Suprapubic skin (tissue), 4 donors: Measurements from ENCODE around the gene AQP9. TPM values are rescaled to one million over a fixed set of nuclear protein-coding genes. Genes with fewer than 3 reads are reported as not detected.
A peak's percentile ranks its signal among the peaks of the same experiment; 100 is the strongest.

Source experiments
- DNase-seq, 2 donors: peaks; one replicate each; pipeline ENCODE4 v3.0.0-alpha.2; 2019; ENCODE audit warnings: low spot score in 2 of 2
- H3K27ac ChIP-seq: fragments of 200-600 bp; sonication (generic); one replicate; pipeline ENCODE4 v1.5.1; 2019
- H3K27me3 ChIP-seq: fragments of 200-600 bp; sonication (generic); one replicate; pipeline ENCODE4 v1.5.1; 2019
- H3K36me3 ChIP-seq: fragments of 200-600 bp; sonication (generic); one replicate; pipeline ENCODE4 v1.5.1; 2019
- H3K4me1 ChIP-seq: fragments of 200-600 bp; sonication (generic); one replicate; pipeline ENCODE4 v1.5.1; 2019
- H3K4me3 ChIP-seq: fragments of 200-600 bp; sonication (generic); one replicate; pipeline ENCODE4 v1.5.1; 2019; ENCODE audit warnings: mild to moderate bottlenecking
- H3K9me3 ChIP-seq: fragments of 200-600 bp; sonication (generic); one replicate; pipeline ENCODE4 v1.5.1; 2019
- CTCF ChIP-seq, 2 donors: fragments of 200-600 bp in 1 of 2; fragments of 450-650 bp in 1 of 2; sonication (generic) in 1 of 2; IDR thresholded peaks; one replicate each; pipeline ENCODE4 v1.5.1; 2016 to 2019; ENCODE audit warnings: antibody characterized with exemption in 2 of 2, mild to moderate bottlenecking in 1 of 2, moderate library complexity in 1 of 2
- EP300 ChIP-seq: sonication (generic); formaldehyde crosslinking; IDR thresholded peaks from one replicate; pipeline ENCODE4 v1.6.1; 2017; ENCODE audit warnings: antibody characterized with exemption
- POLR2A ChIP-seq, 2 donors: fragments of 450-650 bp; IDR thresholded peaks; one replicate each; pipeline ENCODE4 v1.6.1; 2017; ENCODE audit warnings: antibody characterized with exemption in 2 of 2, mild to moderate bottlenecking in 2 of 2, moderate library complexity in 2 of 2
- POLR2AphosphoS5 ChIP-seq, 3 donors: sonication (generic); formaldehyde crosslinking; IDR thresholded peaks; one replicate each; pipeline ENCODE4 v1.6.1; 2017; ENCODE audit warnings: antibody characterized with exemption in 3 of 3
- WGBS: methylation state at CpG from one replicate; pipeline ENCODE4 v1.1.5; 2018; 5-methylcytosine and 5-hydroxymethylcytosine counted together
- total RNA-seq, 4 donors: library from RNA; depleted of rRNA; stranded (reverse); fragments of >200 nt; gene quantifications; one replicate each; pipeline ENCODE4 v1.1.0, GENCODE V29; 2016

The AQP9 gene
- total RNA-seq, 4 donors from 2014 or later = 7.6 to 49.0 (median 32.7) TPM

- Histone ChIP-seq H3K27me3 (no peaks in the 10 kb centered on the region), H3K4me1 (peaks cover 21% of the 10 kb centered on the region), H3K4me3 (no peak overlapping the region), H3K36me3 (no peaks in the 10 kb centered on the region), H3K9me3 (no peaks in the 10 kb centered on the region), H3K27ac (no peak overlapping the region)
- TF ChIP-seq POLR2AphosphoS5 (IDR thresholded peaks at IDR 0.05) (no peak), EP300 (no peak), POLR2A (IDR thresholded peaks at IDR 0.05) (no peak), CTCF (IDR thresholded peaks at IDR 0.05) (no peak)
- DNase-seq = no peak
- 81% methylated on average over 3 of the region's 3 CpGs for WGBS
These were observed 85.3 kb downstream of the AQP9 start for GRCh38 chr15:58223432-58223831.

DNA sequence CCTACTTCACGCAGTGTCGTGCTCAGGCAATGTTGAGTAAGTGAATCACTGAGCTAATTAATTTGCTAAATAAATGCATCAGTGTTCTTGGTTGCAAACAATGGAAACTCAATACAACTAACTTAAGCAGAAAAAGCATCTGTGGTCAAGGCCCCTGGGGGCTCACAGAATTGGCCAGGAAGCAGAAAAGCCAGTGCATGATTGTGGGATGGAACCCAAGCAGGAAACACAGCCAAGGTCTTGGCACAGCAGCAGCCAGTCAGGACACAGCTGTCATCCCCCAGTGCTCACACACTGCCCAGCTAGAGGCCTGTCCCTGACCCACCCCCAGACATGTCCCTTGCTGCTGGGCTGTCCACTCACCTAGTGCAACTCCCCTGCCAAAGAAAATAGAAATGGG is 85.9 kb downstream of the AQP9 start:
- H3K27me3 ChIP-seq = no peaks in the 10 kb centered on the region
- H3K4me3 ChIP-seq = no peak overlapping the region
- no peak overlapping the region for H3K27ac ChIP-seq
- WGBS = 45% methylated on average over 2 of the region's 2 CpGs
- no peak for TF ChIP-seq POLR2AphosphoS5 (IDR thresholded peaks at IDR 0.05)
- TF ChIP-seq POLR2A (IDR thresholded peaks at IDR 0.05) = no peak
- TF ChIP-seq CTCF (IDR thresholded peaks at IDR 0.05) = no peak
- DNase-seq = no peak
- H3K4me1 ChIP-seq = peaks cover 27% of the 10 kb centered on the region
- no peaks in the 10 kb centered on the region for H3K36me3 ChIP-seq
- no peaks in the 10 kb centered on the region for H3K9me3 ChIP-seq

GRCh38 chr15:58227706-58228543 is 89.7 kb downstream of the AQP9 start:
- no peak overlapping the region for H3K4me3 ChIP-seq
- 43% methylated on average over 8 of the region's 8 CpGs for WGBS
- H3K4me1 ChIP-seq = peaks cover 35% of the 10 kb centered on the region
- DNase-seq = peak in 1 of 2 donors; percentile 76
- TF ChIP-seq EP300 (no peak), CTCF (IDR thresholded peaks at IDR 0.05) (peak; percentile 74 to 80)
- H3K9me3 ChIP-seq = no peaks in the 10 kb centered on the region
- no peaks in the 10 kb centered on the region for H3K36me3 ChIP-seq
- H3K27me3 ChIP-seq = no peaks in the 10 kb centered on the region
- no peak overlapping the region for H3K27ac ChIP-seq

DNA sequence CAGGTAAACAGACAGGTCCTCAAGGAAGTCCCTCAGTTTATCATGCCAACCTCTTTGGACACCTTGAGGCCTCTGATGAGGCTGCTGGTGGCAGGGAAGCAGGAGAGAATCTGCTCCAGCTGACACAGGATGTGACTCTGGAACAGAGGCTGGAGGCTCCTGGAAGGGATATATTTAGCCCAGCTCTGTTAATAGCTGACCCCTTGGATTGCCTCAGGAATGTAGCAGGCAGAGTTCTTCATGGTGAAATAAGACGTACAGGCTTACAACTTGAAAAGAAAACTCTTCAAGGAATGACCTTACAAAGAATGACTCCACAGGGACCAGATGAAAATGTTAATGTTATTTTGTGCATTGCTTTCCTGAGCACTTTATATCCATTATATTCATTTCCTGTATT is 90.5 kb downstream of the AQP9 start:
- WGBS = 35% methylated on average over 1 of the region's 1 CpG
- Histone ChIP-seq H3K9me3 (no peaks in the 10 kb centered on the region), H3K36me3 (no peaks in the 10 kb centered on the region), H3K4me3 (no peak overlapping the region), H3K27me3 (no peaks in the 10 kb centered on the region), H3K27ac (no peak overlapping the region), H3K4me1 (peaks cover 32% of the 10 kb centered on the region)
- TF ChIP-seq CTCF (IDR thresholded peaks at IDR 0.05) (no peak), EP300 (no peak), POLR2AphosphoS5 (IDR thresholded peaks at IDR 0.05) (no peak), POLR2A (IDR thresholded peaks at IDR 0.05) (no peak)
- DNase-seq = no peak

DNA sequence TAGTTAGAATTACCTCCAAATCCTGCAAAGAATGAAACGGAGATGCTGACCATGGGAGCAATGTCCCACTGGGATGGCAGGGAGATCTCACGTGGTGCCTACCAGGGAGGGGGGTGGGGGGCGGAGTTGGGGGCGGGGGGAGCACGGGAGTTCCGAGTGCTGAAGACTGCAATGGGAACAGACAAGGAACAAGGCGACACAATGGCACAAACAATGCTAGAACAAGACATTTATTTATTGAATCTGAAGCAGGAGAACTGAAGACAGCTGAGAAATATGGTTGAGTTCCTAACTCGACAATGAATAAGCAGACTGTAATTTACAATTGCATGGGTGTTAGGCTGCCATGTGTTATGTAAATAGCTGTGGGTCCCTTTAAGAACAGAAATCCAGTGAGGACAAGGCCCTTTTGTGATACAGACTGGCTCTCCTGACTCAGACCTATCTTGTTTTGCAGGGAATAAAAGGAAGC is 91.2 kb downstream of the AQP9 start:
- Histone ChIP-seq H3K27ac (no peak overlapping the region), H3K4me3 (no peak overlapping the region), H3K4me1 (peaks cover 26% of the 10 kb centered on the region), H3K9me3 (no peaks in the 10 kb centered on the region), H3K27me3 (no peaks in the 10 kb centered on the region), H3K36me3 (no peaks in the 10 kb centered on the region)
- TF ChIP-seq POLR2A (IDR thresholded peaks at IDR 0.05) = no peak
- no peak for TF ChIP-seq EP300
- TF ChIP-seq POLR2AphosphoS5 (IDR thresholded peaks at IDR 0.05) = no peak
- no peak for DNase-seq
- 40% methylated on average over 8 of the region's 8 CpGs for WGBS
